ENCODE measurements around the gene PARD6B.
"Not testable (repeated sequence)": the region's sequence is repeated elsewhere in the genome, so short reads cannot be mapped to it uniquely, and the experiment has no call there.

Gene PARD6B

GRCh38 chr20:50799890-50800550 lies 68.6 kb downstream of the PARD6B start:
- DNase-seq (ENCODE audit: low read depth in 2 of 2): no peak

GRCh38 chr20:50800986-50801746 lies 69.8 kb downstream of the PARD6B start:
- not testable (repeated sequence) for DNase-seq (ENCODE audit: low read depth in 2 of 2)

- DNase-seq (ENCODE audit: low read depth in 2 of 2): no peak
These were observed 70.4 kb downstream of the PARD6B start for GRCh38 chr20:50801747-50802125.

- no peak for DNase-seq (ENCODE audit: low read depth in 2 of 2)
These were observed 70.9 kb downstream of the PARD6B start for GRCh38 chr20:50802289-50802688.

- DNase-seq (ENCODE audit: low read depth in 2 of 2): no peak
These were observed 73.3 kb downstream of the PARD6B start for GRCh38 chr20:50804437-50805348.

GRCh38 chr20:50805349-50805684 lies 73.9 kb downstream of the PARD6B start:
- DNase-seq (ENCODE audit: low read depth in 2 of 2): no peak

- no peak for DNase-seq (ENCODE audit: low read depth in 2 of 2)
These were observed 74.9 kb downstream of the PARD6B start for GRCh38 chr20:50806126-50806768.

Measured in fibroblast of skin of left biceps (primary cell).